K562 (cell line): ENCODE data around the gene ARHGEF7.

Experiments used
- CEBPB ChIP-seq: fragments of 450-650 bp; IDR thresholded peaks from 2 replicates; pipeline ENCODE4 v1.6.1; 2016; ENCODE audit warnings: missing genetic modification characterization, missing compliant biosample characterization
- FOSL1 ChIP-seq: fragments of 200-800 bp; sonication (Bioruptor generic); conservative IDR thresholded peaks from 2 replicates; pipeline ENCODE4 v1.6.1; 2016; ENCODE audit warnings: missing genetic modification characterization, missing compliant biosample characterization
- GABPA ChIP-seq: fragments of 200-800 bp; sonication (Bioruptor generic); conservative IDR thresholded peaks from 2 replicates; pipeline ENCODE4 v1.6.1; 2016; ENCODE audit warnings: low read depth, missing genetic modification characterization, missing compliant biosample characterization
- POLR2A ChIP-seq: fragments of 450-650 bp; conservative IDR thresholded peaks from 2 replicates; pipeline ENCODE4 v1.6.1; 2016
- ZNF41 ChIP-seq: fragments of 250-450 bp; sonication (Bioruptor Pico); conservative IDR thresholded peaks from 2 replicates; pipeline ENCODE4 v1.4.0; 2020; ENCODE audit warnings: mild to moderate bottlenecking
- ZZZ3 ChIP-seq: fragments of 450-650 bp; IDR thresholded peaks from 2 replicates; pipeline ENCODE4 v1.6.1; 2016; ENCODE audit warnings: antibody characterized with exemption, mild to moderate bottlenecking, moderate library complexity
- TF ChIP-seq, protein P1 (sequence below): sonication (generic); formaldehyde crosslinking; IDR thresholded peaks from 2 replicates; pipeline ENCODE4 v1.8.1; 2022; ENCODE audit warnings: missing genetic modification reagents

DNA sequence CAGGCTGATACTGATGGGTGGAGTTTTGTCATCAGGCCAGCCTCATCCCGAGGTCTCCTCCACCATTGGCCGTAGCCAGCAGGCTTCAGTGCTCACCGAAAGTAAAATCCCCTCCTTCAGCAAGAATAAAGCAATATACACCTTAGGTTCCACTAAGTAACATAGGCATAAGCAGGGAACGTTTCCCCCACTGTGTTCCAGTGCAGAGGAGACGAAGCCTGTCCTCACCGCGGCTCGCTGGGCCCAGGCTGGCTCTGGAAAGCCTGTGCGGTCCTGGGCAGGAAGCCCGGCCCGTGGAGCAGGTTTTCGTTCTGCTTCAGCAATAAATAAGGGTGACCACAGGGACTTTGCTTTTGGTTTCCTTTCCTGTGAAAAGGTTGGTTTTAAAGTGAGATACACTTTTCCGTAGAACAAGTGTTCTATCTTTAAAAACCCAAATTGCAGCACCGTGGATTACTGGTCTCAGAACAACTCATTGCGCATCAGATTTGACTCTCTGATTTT lies 189.0 kb downstream of the ARHGEF7 start:
- TF ChIP-seq ZNF41 (CRISPR knock-in tag) (no peak), ZZZ3 (no peak), GABPA (tag) (no peak), POLR2A (no peak), CEBPB (tag) (no peak), FOSL1 (tag) (no peak)
- TF ChIP-seq, protein P1, sequence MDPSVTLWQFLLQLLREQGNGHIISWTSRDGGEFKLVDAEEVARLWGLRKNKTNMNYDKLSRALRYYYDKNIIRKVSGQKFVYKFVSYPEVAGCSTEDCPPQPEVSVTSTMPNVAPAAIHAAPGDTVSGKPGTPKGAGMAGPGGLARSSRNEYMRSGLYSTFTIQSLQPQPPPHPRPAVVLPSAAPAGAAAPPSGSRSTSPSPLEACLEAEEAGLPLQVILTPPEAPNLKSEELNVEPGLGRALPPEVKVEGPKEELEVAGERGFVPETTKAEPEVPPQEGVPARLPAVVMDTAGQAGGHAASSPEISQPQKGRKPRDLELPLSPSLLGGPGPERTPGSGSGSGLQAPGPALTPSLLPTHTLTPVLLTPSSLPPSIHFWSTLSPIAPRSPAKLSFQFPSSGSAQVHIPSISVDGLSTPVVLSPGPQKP (CRISPR knock-in tag), result no peak
